Daoy (cell line): ENCODE measurements around the gene EML6. TPM values are rescaled to one million over a fixed set of nuclear protein-coding genes. Genes with fewer than 3 reads are reported as not detected.

Source experiments
- DNase-seq: peaks from one replicate; pipeline ENCODE4 v3.0.0-alpha.2; 2015; ENCODE audit warnings: low read depth
- total RNA-seq: library from RNA; depleted of rRNA; stranded (reverse); fragments of >200 nt; shearing (Covaris generic); gene quantifications from 2 replicates; pipeline ENCODE4 v1.2.3, GENCODE V29; 2014

Gene EML6
- total RNA-seq, 1 experiment from 2014 or later: 1.0 TPM

- no peak for DNase-seq
These were observed 222.1 kb downstream of the EML6 start for GRCh38 chr2:54945391-54946219.

DNA sequence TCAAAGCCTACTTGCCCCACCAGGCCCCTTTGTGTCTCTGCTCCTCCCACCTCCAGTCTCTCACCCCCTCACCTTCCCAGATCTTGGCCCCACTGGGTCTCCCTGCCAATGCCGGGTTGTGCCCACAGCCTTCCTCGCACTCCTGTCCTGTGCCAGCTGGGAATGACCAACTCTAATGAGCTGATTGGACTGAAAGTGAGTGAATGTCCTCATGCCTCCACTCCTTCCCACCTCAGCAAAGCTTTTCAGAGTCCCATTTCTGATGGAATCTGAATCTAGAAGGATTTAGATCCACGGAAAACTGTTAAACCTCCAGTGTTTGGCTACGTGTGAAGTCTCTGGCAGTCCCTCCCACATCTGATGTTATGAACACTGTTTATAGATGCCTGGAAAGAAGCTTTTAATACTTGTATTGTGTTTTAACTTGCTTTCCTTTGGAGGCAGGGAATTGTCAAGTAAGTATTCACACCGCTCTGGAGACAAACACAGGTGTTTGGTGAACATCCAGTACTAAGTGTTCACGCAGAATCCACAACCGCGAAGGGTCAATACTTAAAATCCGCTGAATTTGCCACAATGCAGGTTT, 222.9 kb downstream of the EML6 start:
- DNase-seq: no peak

- DNase-seq: no peak
These were observed 223.7 kb downstream of the EML6 start for GRCh38 chr2:54947136-54947535.

- no peak for DNase-seq
These were observed 224.2 kb downstream of the EML6 start for GRCh38 chr2:54947646-54948045.

DNA sequence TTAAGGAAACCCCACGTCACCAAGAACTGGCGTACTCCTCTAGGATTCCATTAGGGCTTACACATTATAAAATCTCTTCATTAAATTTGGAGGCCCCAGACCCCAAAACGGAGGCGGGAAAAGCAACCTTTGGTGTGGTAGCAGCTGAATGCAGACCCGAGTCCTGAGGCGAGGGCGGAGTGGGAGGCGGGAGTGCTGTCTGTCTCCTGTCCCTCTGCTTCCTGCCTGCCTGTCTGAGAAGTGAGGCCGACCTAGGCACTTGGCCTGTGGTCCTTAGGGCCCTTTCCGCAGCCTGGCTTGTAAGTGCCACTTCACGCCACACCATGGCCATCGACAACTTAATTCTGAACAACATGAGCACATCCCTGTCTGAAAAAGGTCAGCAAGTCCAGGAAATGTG, 224.7 kb downstream of the EML6 start:
- no peak for DNase-seq

- no peak for DNase-seq
These were observed 226.0 kb downstream of the EML6 start for GRCh38 chr2:54949431-54949830.

GRCh38 chr2:54950811-54951210, 227.3 kb downstream of the EML6 start:
- DNase-seq: no peak

DNA sequence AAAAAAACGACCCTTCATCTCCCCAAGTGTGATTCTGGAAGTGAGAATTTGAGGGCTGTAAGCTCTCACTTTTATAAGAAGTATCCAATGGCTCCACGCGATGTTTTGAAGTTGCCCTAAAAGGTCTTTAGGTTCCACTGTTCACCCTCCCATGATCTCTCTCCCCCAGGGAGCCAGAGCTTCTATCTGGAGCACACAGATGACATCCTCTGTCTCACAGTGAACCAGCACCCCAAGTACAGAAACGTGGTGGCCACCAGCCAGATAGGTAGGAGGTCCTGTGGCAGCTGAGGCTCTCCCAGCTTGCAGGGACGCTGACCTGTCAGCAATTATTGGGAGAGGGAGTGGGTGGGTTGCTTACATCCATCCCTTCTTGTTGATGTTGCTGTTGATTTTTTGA, 229.0 kb downstream of the EML6 start:
- DNase-seq: no peak

- DNase-seq: peak; percentile 59
These were observed 229.6 kb downstream of the EML6 start for GRCh38 chr2:54952978-54953456.

DNA sequence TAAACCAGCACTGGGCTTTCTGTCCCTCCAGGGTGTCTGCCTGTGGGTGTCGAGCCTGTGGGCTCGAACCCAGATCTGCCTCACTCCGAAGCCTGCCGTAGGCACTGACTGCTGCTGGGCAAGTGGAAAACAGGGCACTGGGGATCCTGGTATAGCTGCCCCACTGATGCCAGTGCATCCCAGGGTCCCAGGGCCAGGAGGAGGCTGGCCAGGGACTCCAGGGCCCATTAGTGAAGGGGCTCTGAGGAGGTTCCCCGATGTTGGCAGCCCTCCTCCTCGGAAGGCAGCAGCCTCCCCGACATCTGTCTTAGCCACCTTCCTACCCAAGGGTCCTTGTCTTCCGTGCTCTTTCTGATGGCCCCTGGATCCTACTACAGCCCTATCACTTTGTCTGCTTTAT, 230.7 kb downstream of the EML6 start:
- DNase-seq: no peak

GRCh38 chr2:54954705-54955357, 231.4 kb downstream of the EML6 start:
- DNase-seq: no peak

DNA sequence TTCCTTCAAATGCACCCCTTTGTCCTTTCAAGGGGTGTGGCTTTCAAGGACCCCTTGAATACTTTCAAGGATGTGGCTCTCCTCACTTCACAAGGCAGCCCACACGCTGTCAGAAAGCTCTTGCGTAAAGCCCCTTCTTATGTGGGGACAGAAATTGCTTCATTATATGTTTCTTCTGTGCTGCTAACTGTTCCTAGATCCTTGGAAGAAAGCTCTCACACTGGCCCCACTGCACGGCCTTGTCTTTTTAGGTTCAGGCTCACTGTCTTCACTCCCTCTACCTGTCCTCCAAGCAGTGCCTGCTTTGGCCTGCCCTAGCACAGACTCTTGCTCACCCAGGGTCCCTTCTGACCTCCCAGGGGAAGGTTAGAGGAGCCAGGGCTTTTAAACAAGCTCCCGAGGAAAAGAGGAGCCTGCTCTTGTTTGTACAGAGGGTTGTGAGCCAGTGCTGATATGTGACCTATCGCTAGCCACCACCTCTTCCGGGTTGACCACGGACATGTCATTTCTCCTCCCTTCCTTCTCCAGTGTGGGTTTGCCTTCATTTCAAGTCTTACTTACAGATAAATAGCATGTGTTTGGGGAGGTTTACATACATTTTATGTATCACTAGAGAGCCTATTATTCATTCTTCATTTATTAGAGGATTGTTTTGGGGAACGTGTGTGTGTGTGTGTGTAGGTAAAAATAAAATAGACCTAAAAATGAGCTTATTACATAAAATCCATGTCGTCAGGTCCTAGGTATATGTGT, 232.1 kb downstream of the EML6 start:
- no peak for DNase-seq

DNA sequence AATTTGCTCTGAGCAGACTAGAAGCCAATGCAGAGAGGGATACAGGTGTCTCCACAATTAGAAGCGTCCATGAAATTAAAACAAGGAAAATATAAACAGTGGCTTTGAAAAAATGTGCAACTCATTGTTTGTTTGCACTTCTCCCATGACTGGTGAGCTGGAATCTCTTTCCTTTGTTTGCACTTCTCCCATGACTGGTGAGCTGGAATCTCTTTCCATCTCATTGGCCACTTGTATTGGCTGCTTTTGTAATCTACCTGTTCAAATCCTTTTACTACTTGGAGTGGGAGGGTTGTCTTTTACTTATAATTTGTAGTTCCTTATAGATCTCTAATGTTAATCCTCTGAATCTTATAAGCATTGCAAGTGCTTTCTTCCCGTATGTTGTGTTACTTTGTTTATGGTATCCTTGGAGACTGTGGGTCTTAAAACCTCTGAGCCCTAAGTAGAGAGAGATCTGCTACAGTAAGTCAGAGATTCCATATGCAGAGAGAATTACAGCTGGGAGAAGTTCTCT, 232.7 kb downstream of the EML6 start:
- DNase-seq: peak; percentile 11

- no peak for DNase-seq
These were observed 234.0 kb downstream of the EML6 start for GRCh38 chr2:54957321-54957999.

- no peak for DNase-seq
These were observed 235.4 kb downstream of the EML6 start for GRCh38 chr2:54958717-54959371.

GRCh38 chr2:54960164-54960563, 236.7 kb downstream of the EML6 start:
- no peak for DNase-seq

DNA sequence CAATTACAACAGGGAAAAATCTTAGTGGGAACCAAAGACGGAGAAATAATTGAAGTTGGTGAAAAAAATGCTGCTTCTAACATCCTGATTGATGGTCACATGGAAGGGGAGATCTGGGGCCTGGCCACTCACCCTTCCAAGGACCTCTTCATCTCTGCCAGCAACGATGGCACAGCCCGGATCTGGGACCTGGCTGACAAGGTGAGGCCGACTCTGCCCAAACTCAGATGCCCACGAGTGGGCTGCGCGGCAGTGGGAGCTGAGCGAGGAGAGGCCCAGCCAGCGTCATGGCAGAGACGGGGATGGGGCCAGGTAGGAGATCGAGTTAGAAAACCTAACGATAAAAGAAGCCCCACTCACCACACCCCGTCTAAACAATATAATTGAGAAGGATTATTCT, 239.0 kb downstream of the EML6 start:
- no peak for DNase-seq

DNA sequence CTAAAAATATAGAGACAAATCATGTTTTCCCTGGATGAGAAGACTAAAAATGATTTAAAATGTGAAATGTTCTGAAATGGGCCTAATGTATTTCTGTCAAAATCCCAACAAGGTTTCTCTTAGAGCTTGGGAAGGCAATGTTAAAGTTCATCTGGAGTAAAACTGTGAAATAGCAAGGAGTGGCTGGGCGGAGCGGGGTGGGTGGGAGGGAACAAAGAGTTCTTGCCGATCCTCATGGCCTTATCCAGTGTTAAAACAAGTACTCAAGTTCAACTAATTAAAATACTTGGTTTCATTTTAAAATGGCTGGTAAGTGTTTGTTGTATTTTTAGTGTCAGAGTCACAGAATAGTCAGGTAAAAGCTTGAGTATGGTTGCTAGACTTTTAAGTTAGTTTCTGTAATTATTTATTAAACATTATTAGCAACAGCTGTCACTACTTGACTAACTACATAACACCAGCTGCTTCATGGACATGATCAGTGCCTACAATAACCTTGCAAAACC, 239.5 kb downstream of the EML6 start:
- no peak for DNase-seq

- DNase-seq: no peak
These were observed 240.0 kb downstream of the EML6 start for GRCh38 chr2:54963476-54963875.

GRCh38 chr2:54964271-54964670, 240.8 kb downstream of the EML6 start:
- peak; percentile 25 for DNase-seq

DNA sequence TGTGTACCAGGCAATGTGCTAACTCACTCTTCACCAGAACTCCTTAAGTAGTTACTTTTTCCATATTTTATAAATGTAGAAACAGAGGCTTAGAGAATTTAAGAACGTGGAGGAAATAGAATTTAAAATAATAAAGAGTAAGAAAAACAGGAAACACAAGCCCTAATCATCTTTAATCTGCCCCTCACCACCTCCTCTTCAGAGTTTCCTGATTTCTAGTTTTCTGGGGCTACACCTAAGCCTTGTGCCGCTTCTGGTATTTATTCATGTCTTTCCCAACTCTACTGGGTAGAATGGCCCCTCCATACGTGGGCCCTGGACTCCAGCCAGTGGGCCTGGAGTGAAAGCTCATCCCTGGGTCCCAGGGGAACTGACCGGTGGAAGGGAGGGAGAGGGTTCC, 241.4 kb downstream of the EML6 start:
- DNase-seq: no peak
